BLaER1 treated with 17β-estradiol and CSF1 and Interleukin-3, amounts not matched to agents 10 nM and 100 nM (cell line): Measurements from ENCODE around the gene LRCH1.

Experiments used
- H3K27ac ChIP-seq, 11 experiments: shearing (Covaris generic); formaldehyde crosslinking; 2 replicates each; pipeline ENCODE4 v1.8.1; 2022
- H3K27me3 ChIP-seq, 11 experiments: shearing (Covaris generic); formaldehyde crosslinking; 2 replicates each; pipeline ENCODE4 v1.8.1; 2022
- H3K36me3 ChIP-seq, 11 experiments: shearing (Covaris generic); formaldehyde crosslinking; 2 replicates each; pipeline ENCODE4 v1.8.1; 2022
- H3K4me1 ChIP-seq, 10 experiments: shearing (Covaris generic); formaldehyde crosslinking; 2 replicates each; pipeline ENCODE4 v1.8.1; 2022
- H3K4me2 ChIP-seq, 11 experiments: shearing (Covaris generic); formaldehyde crosslinking; 2 replicates each; pipeline ENCODE4 v1.8.1; 2022
- H3K4me3 ChIP-seq, 10 experiments: shearing (Covaris generic); formaldehyde crosslinking; 2 replicates each; pipeline ENCODE4 v1.8.1; 2022
- H3K9ac ChIP-seq, 11 experiments: shearing (Covaris generic); formaldehyde crosslinking; 2 replicates each; pipeline ENCODE4 v1.8.1; 2022
- H3K9me3 ChIP-seq, 11 experiments: shearing (Covaris generic); formaldehyde crosslinking; replicated peaks in 1 of 11; 2 replicates each; pipeline ENCODE4 v1.8.1; 2022
- H4K20me1 ChIP-seq, 11 experiments: shearing (Covaris generic); formaldehyde crosslinking; 2 replicates each; pipeline ENCODE4 v1.8.1; 2022
- Cebpa-rat ChIP-seq, 11 experiments: shearing (Covaris generic); IDR thresholded peaks; 2 replicates each; pipeline ENCODE4 v1.8.1; 2022

Gene LRCH1

DNA sequence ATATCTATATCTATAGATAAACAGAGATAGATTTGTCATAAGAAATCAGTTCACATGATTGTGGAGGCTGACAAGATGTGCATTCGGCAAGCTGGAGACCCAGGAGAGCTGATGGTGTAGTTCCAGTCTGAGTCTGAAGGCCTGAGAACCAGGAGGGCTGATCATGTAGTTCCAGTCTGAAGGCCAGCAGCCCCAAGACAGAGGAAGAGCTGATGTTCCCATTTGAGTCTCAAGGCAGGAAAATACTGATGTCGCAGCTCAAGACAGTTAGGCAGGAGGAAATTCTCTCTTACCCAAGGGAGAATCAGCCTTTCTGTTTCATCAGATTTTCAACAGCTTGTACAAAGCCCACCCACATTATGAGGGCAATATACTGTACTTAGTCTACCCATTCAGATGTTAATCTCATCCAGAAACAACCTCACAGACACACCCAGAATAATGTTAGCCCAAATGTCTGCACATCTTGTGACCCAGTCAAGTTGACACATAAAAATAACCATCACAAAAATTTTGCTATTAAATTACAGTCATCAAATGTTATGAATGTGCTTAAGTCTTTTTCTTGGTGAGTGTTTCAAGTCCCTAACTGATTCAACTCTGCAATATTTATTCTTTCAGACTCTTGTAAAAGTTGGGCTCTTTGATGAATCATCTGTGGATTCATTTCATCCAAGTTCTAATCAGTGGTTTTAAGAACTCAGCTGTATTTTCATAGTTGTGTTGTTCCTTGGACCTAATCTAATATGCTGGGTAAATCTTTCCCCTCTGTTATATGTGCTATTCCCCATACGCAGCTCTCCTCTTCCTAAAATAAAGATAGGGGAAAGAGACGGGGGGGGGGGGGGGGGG, 22.7 kb upstream of the LRCH1 start:
- Histone ChIP-seq H3K9me3 (no peaks in the 10 kb centered on the region), H3K27ac (peak overlapping the region in 4 of 11 experiments; percentile 8 to 49 (median 40); a peak in 5 of 22 replicates), H3K36me3 (no peaks in the 10 kb centered on the region), H4K20me1 (no peaks in the 10 kb centered on the region), H3K9ac (no peak overlapping the region), H3K4me1 (peaks cover 0 to 31% (median 26%) of the 10 kb centered on the region in 10 experiments; a peak in 17 of 20 replicates), H3K27me3 (no peaks in the 10 kb centered on the region; a peak in 1 of 22 replicates), H3K4me3 (no peak overlapping the region), H3K4me2 (peak overlapping the region in 8 of 11 experiments; percentile 25 to 74 (median 58); a peak in 16 of 22 replicates)
- no peak for TF ChIP-seq Cebpa-rat (IDR thresholded peaks at IDR 0.05)

DNA sequence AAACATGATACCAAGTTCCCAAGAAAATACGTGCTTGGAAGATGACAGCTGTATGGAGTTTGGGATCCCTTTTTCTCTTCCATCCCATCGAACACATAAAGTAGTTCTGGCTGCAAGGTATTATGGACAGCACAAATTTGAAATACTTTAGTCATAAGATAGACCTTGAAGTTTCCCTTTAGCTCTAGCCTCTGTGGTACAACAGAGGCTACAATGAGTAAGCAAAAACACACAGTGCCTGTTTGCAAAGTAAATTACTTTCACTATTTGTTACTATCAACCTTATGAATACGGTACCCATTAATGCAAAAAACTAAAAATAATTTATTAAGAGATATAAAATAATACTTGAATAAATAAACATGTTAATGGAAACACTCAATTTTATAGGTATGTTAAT, 21.0 kb upstream of the LRCH1 start:
- TF ChIP-seq Cebpa-rat (IDR thresholded peaks at IDR 0.05), result no peak
- H3K4me1 ChIP-seq, result peaks cover 0 to 31% (median 26%) of the 10 kb centered on the region in 10 experiments; a peak in 17 of 20 replicates

DNA sequence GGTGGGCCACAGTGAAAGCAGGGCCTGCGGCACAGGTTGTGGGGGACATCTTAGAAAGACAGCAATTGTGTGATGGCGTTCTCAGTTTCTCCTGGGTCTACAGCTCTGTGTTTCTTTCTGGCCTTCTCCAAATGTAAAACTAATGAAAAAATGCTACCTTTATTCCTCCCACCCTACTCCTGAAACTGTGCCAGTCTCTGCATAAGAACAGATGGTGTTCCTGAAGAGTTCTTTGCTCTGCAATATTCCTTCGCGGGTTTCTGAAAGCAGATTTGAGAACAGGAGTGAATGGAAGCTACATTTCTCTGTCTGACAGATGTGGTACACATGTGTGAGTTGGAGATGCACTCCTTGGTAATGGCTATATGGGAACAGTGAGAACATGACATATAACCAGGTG, 18.0 kb upstream of the LRCH1 start:
- H3K27ac ChIP-seq, result no peak overlapping the region
- H3K4me2 ChIP-seq, result no peak overlapping the region
- H3K4me1 ChIP-seq, result peaks cover 0 to 22% (median 18%) of the 10 kb centered on the region in 10 experiments; a peak in 17 of 20 replicates
- no peak overlapping the region for H3K4me3 ChIP-seq
- H4K20me1 ChIP-seq, result no peaks in the 10 kb centered on the region
- H3K9ac ChIP-seq, result no peak overlapping the region
- no peaks in the 10 kb centered on the region for H3K9me3 ChIP-seq
- TF ChIP-seq Cebpa-rat (IDR thresholded peaks at IDR 0.05), result no peak
- no peaks in the 10 kb centered on the region for H3K36me3 ChIP-seq
- H3K27me3 ChIP-seq, result no peaks in the 10 kb centered on the region; a peak in 1 of 22 replicates

More for the DNA sequence above, 21.0 kb upstream of the LRCH1 start:
- Histone ChIP-seq H3K9me3 (no peaks in the 10 kb centered on the region), H3K27ac (peak overlapping the region in 4 of 11 experiments; percentile 33 to 44 (median 38); a peak in 5 of 22 replicates), H3K27me3 (no peaks in the 10 kb centered on the region; a peak in 1 of 22 replicates), H3K36me3 (no peaks in the 10 kb centered on the region), H4K20me1 (no peaks in the 10 kb centered on the region), H3K4me2 (peak overlapping the region in 7 of 11 experiments; percentile 1 to 48 (median 25); a peak in 9 of 22 replicates), H3K4me3 (no peak overlapping the region), H3K9ac (no peak overlapping the region)

DNA sequence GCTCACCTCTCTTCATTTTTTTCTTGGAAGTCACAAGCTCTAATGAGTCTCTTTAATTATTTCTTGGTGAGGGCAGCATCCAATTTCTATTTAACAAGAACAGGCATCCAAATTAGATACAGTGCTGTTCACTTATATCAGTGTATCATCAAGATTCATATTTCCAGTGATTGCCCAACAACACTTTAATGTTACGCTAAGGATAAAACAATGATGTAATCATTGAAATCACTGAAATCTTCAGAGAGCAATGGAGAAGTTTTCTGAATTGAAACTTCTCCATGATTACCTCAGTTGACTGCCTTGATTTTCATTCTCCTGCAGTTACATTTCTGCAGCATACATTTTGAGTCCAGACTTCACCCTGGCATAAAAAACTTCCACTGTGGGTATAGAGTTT, 17.1 kb upstream of the LRCH1 start:
- no peak overlapping the region for H3K27ac ChIP-seq
- H3K9ac ChIP-seq, result no peak overlapping the region
- H3K9me3 ChIP-seq, result no peaks in the 10 kb centered on the region
- no peaks in the 10 kb centered on the region for H4K20me1 ChIP-seq
- no peaks in the 10 kb centered on the region; a peak in 1 of 22 replicates for H3K27me3 ChIP-seq
- H3K4me1 ChIP-seq, result peaks cover 0 to 14% (median 11%) of the 10 kb centered on the region in 10 experiments; a peak in 15 of 20 replicates
- no peak for TF ChIP-seq Cebpa-rat (IDR thresholded peaks at IDR 0.05)
- H3K36me3 ChIP-seq, result no peaks in the 10 kb centered on the region
- no peak overlapping the region for H3K4me2 ChIP-seq
- H3K4me3 ChIP-seq, result no peak overlapping the region

DNA sequence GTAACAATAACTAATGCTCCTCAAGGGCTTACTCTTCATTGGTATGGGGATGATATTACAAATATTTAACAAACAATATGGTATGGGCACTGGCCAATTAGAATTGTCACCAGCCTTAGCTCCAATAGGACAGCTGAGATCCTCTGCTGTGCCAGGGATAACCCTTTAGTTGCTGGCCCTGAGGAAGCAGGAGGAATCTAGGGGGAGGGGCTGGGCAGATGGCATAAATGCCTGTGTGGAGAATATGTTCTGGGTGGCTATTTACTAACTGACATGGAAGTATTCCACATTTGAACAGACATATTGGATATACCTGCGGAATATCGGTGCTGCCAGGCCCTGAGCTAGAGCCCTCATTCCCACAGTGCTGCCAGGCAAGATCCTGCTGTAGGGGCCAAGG, 16.6 kb upstream of the LRCH1 start:
- no peaks in the 10 kb centered on the region for H4K20me1 ChIP-seq
- H3K27ac ChIP-seq, result no peak overlapping the region
- H3K9me3 ChIP-seq, result no peaks in the 10 kb centered on the region
- TF ChIP-seq Cebpa-rat (IDR thresholded peaks at IDR 0.05), result no peak
- no peak overlapping the region for H3K4me3 ChIP-seq
- H3K9ac ChIP-seq, result no peak overlapping the region
- H3K36me3 ChIP-seq, result no peaks in the 10 kb centered on the region
- H3K27me3 ChIP-seq, result no peaks in the 10 kb centered on the region; a peak in 1 of 22 replicates
- peaks cover 0 to 9% (median 6%) of the 10 kb centered on the region in 10 experiments; a peak in 15 of 20 replicates for H3K4me1 ChIP-seq
- no peak overlapping the region for H3K4me2 ChIP-seq

DNA sequence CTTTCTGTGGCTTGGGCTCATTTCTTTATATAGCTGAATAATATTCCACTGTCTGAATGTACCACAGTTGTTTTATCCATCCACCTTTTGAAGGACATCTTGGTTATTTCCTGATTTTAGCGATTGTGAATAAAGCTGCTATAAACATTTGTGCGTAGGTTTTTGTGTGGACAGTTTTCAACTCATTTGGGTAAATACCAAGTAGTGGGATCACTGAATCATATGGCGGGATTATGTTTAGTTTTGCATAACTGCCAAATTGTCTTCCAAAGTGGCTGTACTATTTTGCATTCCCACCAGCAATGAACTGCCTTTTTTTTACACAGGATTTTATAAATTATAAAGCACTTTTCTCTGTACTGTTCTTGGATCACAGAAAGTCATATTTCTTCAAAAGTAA, 13.7 kb upstream of the LRCH1 start:
- Histone ChIP-seq H3K9me3 (no peaks in the 10 kb centered on the region), H3K27ac (no peak overlapping the region), H3K9ac (no peak overlapping the region), H3K4me2 (no peak overlapping the region), H3K36me3 (no peaks in the 10 kb centered on the region), H3K27me3 (no peaks in the 10 kb centered on the region), H4K20me1 (no peaks in the 10 kb centered on the region), H3K4me3 (no peak overlapping the region), H3K4me1 (peaks cover 0 to 11% (median 0%) of the 10 kb centered on the region in 10 experiments; a peak in 1 of 20 replicates)
- TF ChIP-seq Cebpa-rat (IDR thresholded peaks at IDR 0.05), result no peak

DNA sequence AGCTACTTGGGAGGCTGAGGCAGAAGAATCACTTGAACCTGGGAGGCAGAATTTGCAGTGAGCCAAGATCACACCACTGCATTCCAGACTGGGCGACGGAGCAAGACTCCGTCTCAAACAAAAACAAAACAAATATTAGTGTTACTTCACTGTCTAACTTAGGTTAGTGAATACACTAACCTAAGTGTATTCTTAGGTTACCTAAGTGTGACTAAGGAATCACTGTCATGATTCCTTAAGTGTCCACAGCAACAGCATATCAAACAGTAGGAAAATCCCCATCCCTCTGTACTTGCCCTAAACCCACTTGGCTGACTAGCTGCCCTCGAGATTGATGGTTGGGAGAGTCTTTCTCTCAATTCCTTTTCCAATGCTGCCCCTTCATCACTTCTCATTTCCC, 11.8 kb upstream of the LRCH1 start:
- no peaks in the 10 kb centered on the region for H4K20me1 ChIP-seq
- peaks cover 0 to 11% (median 0%) of the 10 kb centered on the region in 10 experiments; a peak in 1 of 20 replicates for H3K4me1 ChIP-seq
- H3K4me3 ChIP-seq, result no peak overlapping the region
- no peak overlapping the region for H3K4me2 ChIP-seq
- H3K9me3 ChIP-seq, result no peaks in the 10 kb centered on the region
- H3K27me3 ChIP-seq, result no peaks in the 10 kb centered on the region
- TF ChIP-seq Cebpa-rat (IDR thresholded peaks at IDR 0.05), result no peak
- no peaks in the 10 kb centered on the region for H3K36me3 ChIP-seq
- no peak overlapping the region for H3K9ac ChIP-seq
- H3K27ac ChIP-seq, result no peak overlapping the region

DNA sequence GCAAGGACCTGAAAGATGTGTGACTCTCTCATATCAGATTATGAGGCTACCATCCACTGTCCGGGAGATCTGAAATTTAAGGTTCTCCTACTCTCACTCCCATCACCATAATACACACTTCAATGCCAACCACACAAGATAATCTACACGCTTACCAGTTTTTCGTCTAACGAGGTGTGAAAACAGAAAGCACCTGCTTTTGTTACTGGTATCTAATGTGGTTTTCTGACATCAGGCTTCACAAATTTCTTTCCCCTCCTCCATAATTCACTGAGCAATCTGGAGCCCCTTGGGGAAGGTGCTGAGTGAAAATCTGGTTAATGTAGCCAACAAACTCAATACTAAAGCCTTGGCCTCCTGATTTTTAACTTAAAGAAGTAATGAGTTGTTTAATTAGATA, 10.1 kb upstream of the LRCH1 start:
- Histone ChIP-seq H3K9ac (no peak overlapping the region), H3K9me3 (no peaks in the 10 kb centered on the region), H3K4me3 (no peak overlapping the region), H3K4me1 (peaks cover 0 to 11% (median 0%) of the 10 kb centered on the region in 10 experiments; a peak in 1 of 20 replicates), H3K27ac (no peak overlapping the region), H3K27me3 (no peaks in the 10 kb centered on the region), H3K4me2 (peak overlapping the region in 2 of 11 experiments; percentile 1 to 17; a peak in 1 of 22 replicates), H4K20me1 (no peaks in the 10 kb centered on the region), H3K36me3 (no peaks in the 10 kb centered on the region)
- TF ChIP-seq Cebpa-rat (IDR thresholded peaks at IDR 0.05), result no peak

DNA sequence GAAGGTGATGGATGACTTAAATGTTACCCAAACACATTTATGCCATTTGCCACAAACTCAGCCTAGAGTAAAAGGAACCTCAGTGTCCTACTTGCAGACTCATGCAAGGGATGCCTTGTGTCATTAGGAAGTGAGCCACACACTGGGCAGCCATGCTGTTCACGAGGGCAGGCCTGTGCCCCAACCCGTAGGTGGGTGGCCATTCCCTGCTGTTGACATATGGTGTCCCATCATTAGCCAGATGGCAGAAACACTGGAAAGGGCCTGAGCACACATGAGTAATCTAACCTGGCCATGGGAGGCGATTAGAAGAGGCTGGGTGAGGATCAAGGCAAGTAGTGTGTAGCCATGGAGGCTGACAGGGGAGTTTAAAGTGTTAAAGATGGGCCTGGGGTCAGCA, 9.7 kb upstream of the LRCH1 start:
- H3K27ac ChIP-seq, result no peak overlapping the region
- peaks cover 0 to 11% (median 0%) of the 10 kb centered on the region in 10 experiments; a peak in 1 of 20 replicates for H3K4me1 ChIP-seq
- H3K36me3 ChIP-seq, result no peaks in the 10 kb centered on the region
- TF ChIP-seq Cebpa-rat (IDR thresholded peaks at IDR 0.05), result no peak
- H4K20me1 ChIP-seq, result no peaks in the 10 kb centered on the region
- no peaks in the 10 kb centered on the region for H3K9me3 ChIP-seq
- no peak overlapping the region for H3K4me3 ChIP-seq
- H3K4me2 ChIP-seq, result 0 out of 22 replicates have a peak overlapping the region, but pooled peaks of 2 of the 11 experiments have one; percentile 1 to 17
- H3K9ac ChIP-seq, result no peak overlapping the region
- H3K27me3 ChIP-seq, result no peaks in the 10 kb centered on the region
